PFSK-1 (cell line): Measurements from ENCODE around the gene RFX3.

Experiments
- FOXP2 ChIP-seq: optimal IDR thresholded peaks from 2 replicates; pipeline ENCODE3; 2011; ENCODE audit warnings: borderline replicate concordance, control low read depth, inconsistent platforms; ENCODE audit not compliant: insufficient read depth; ENCODE audit errors: extremely low read length, extremely low read depth
- POLR2AphosphoS5 ChIP-seq: IDR thresholded peaks from 2 replicates; pipeline ENCODE4 v1.6.1; 2012; ENCODE audit warnings: low read depth, mild to moderate bottlenecking, control low read depth, low read length, moderate library complexity
- REST ChIP-seq, 2 experiments: IDR thresholded peaks; 2 replicates each; pipeline versions ENCODE4 v1.6.1 to v1.8.0; 2011 to 2012; ENCODE audit warnings: low read depth in 2 of 2, low read length in 2 of 2, control low read depth in 1 of 2, inconsistent platforms in 1 of 2, mild to moderate bottlenecking in 1 of 2, moderate library complexity in 1 of 2; ENCODE audit not compliant: insufficient read depth in 1 of 2
- SIN3A ChIP-seq: IDR thresholded peaks from 2 replicates; pipeline ENCODE4 v1.6.1; 2012; ENCODE audit warnings: mild to moderate bottlenecking, low read length, moderate library complexity, borderline replicate concordance; ENCODE audit not compliant: insufficient read depth
- TAF1 ChIP-seq: IDR thresholded peaks from 2 replicates; pipeline ENCODE4 v1.6.1; 2012; ENCODE audit warnings: low read length, control low read depth, borderline replicate concordance; ENCODE audit not compliant: insufficient read depth

RFX3 gene

GRCh38 chr9:3371842-3372241 is 154.0 kb downstream of the RFX3 start:
- no peak for TF ChIP-seq FOXP2
- TF ChIP-seq SIN3A, result no peak
- TF ChIP-seq REST (IDR thresholded peaks at IDR 0.05; ENCODE audit: insufficient read depth in 1 of 2, low read depth in 2 of 2, low read length in 2 of 2), result no peak
- no peak for TF ChIP-seq TAF1
- TF ChIP-seq POLR2AphosphoS5, result no peak

GRCh38 chr9:3370715-3371114 is 155.1 kb downstream of the RFX3 start:
- TF ChIP-seq SIN3A, result no peak
- TF ChIP-seq POLR2AphosphoS5, result no peak
- TF ChIP-seq FOXP2, result no peak
- TF ChIP-seq TAF1, result no peak
- no peak for TF ChIP-seq REST (IDR thresholded peaks at IDR 0.05; ENCODE audit: insufficient read depth in 1 of 2, low read depth in 2 of 2, low read length in 2 of 2)

- no peak for TF ChIP-seq SIN3A
- TF ChIP-seq FOXP2, result no peak
- TF ChIP-seq REST (IDR thresholded peaks at IDR 0.05; ENCODE audit: insufficient read depth in 1 of 2, low read depth in 2 of 2, low read length in 2 of 2), result no peak
- no peak for TF ChIP-seq TAF1
- TF ChIP-seq POLR2AphosphoS5, result no peak
Measured at GRCh38 chr9:3367185-3367584, 158.6 kb downstream of the RFX3 start.

GRCh38 chr9:3361689-3362392 is 164.0 kb downstream of the RFX3 start:
- TF ChIP-seq REST (IDR thresholded peaks at IDR 0.05; ENCODE audit: insufficient read depth in 1 of 2, low read depth in 2 of 2, low read length in 2 of 2), result no peak
- TF ChIP-seq FOXP2, result no peak
- no peak for TF ChIP-seq TAF1
- TF ChIP-seq POLR2AphosphoS5, result no peak
- TF ChIP-seq SIN3A, result no peak
